Kidney (tissue), 14 donors: ENCODE results near the gene EXOC2. TPM values are rescaled to one million over a fixed set of nuclear protein-coding genes. Genes with fewer than 3 reads are reported as not detected.

Experiments used
- DNase-seq, 5 donors: peaks; one replicate each; pipeline ENCODE4 v3.0.0-alpha.2; 2013 to 2020
- FAIRE-seq: peaks from 2 replicates; lab custom pipeline; 2012; peaks lifted over from hg19 to GRCh38; lab: Jason Lieb, UNC
- H3K27ac ChIP-seq, 2 donors: one replicate each; pipeline ENCODE4 v1.7.0; 2013; ENCODE audit warnings: low read depth in 2 of 2, low read length in 2 of 2, inconsistent platforms in 1 of 2
- H3K27me3 ChIP-seq: one replicate; pipeline ENCODE4 v1.7.1; 2013; ENCODE audit warnings: low read length, inconsistent platforms; ENCODE audit not compliant: control insufficient read depth, insufficient read depth
- H3K36me3 ChIP-seq, 3 donors: one replicate each; pipeline versions ENCODE4 v1.7.0 to v1.7.1; 2013; ENCODE audit warnings: low read length in 3 of 3, control low read depth in 1 of 3, inconsistent platforms in 1 of 3; ENCODE audit not compliant: insufficient read depth in 3 of 3, control insufficient read depth in 2 of 3
- H3K4me1 ChIP-seq, 3 donors: one replicate each; pipeline versions ENCODE4 v1.7.0 to v1.7.1; 2013; ENCODE audit warnings: low read length in 3 of 3, inconsistent platforms in 1 of 3, low read depth in 1 of 3; ENCODE audit not compliant: control insufficient read depth in 2 of 3, insufficient read depth in 2 of 3
- H3K4me3 ChIP-seq, 3 donors: one replicate each; pipeline versions ENCODE4 v1.7.0 to v1.8.1; 2013; ENCODE audit warnings: low read length in 3 of 3, control low read depth in 1 of 3, inconsistent platforms in 1 of 3
- H3K9ac ChIP-seq, 3 donors: one replicate each; pipeline versions ENCODE4 v1.7.0 to v1.7.1; 2013; ENCODE audit warnings: low read length in 3 of 3, control low read depth in 1 of 3, inconsistent platforms in 1 of 3
- H3K9me3 ChIP-seq, 3 donors: one replicate each; pipeline versions ENCODE4 v1.7.0 to v1.7.1; 2013; ENCODE audit warnings: low read length in 3 of 3, control low read depth in 1 of 3, inconsistent platforms in 1 of 3; ENCODE audit not compliant: control insufficient read depth in 2 of 3, insufficient read depth in 1 of 3
- CTCF ChIP-seq: IDR thresholded peaks from 3 replicates; pipeline ENCODE4 v1.5.1; 2012; ENCODE audit warnings: mild to moderate bottlenecking, moderate library complexity, borderline replicate concordance; ENCODE audit not compliant: insufficient read depth; ENCODE audit errors: extremely low read depth
- intact Hi-C: fragments of 100-400 bp; cut with DNase I; formaldehyde crosslinking; loops from one replicate; pipeline ENCODE4 v1.11.1; 2022
- polyA plus RNA-seq: library from polyadenylated mRNA; stranded (reverse); fragments of 350-450 nt; fragmentation: Illumina TruSeq; extraction: RNeasy Lipid Tissue Mini Kit (QIAGEN cat#74804); gene quantifications from one replicate; pipeline ENCODE4 v1.2.3, GENCODE V29; 2014; ENCODE audit warnings: low read depth, low replicate concordance; ENCODE audit not compliant: insufficient read depth
- total RNA-seq: library from RNA; stranded (reverse); fragmentation: NEBNext Ultra II Directional; extraction: Animal tissue kit (Norgen Biotek cat#: 25700); gene quantifications from one replicate; pipeline ENCODE4 v1.2.1, GENCODE V29; 2021
- donor health status: control.
- donor health status: control.
- donor health status: control.
- donor health status: control.
- donor health status: control.
- donor health status: DM: yes; HTN: yes; CAD: no.
- donor health status: Normal renal cell carcinoma (clear cell type).

EXOC2 gene
- total and polyA plus RNA-seq, 2 donors from 2014 or later = 8.6 to 21.7 TPM

- Histone ChIP-seq H3K27me3 (no peaks in the 10 kb centered on the region), H3K4me1 (no peaks in the 10 kb centered on the region), H3K9me3 (no peaks in the 10 kb centered on the region), H3K36me3 (no peaks in the 10 kb centered on the region), H3K27ac (no peak overlapping the region), H3K9ac (no peak overlapping the region), H3K4me3 (no peak overlapping the region)
- no peak for TF ChIP-seq CTCF
- DNase-seq = no peak
- FAIRE-seq = no peak
- intact Hi-C loops = no loop called here
These were observed 238.6 kb downstream of the EXOC2 start for GRCh38 chr6:454148-454991.

- no peaks in the 10 kb centered on the region for H3K4me1 ChIP-seq
- no peak overlapping the region for H3K27ac ChIP-seq
- FAIRE-seq (no peak), DNase-seq (peak in 1 of 5 donors; percentile 51)
- no peak overlapping the region for H3K9ac ChIP-seq
- H3K27me3 ChIP-seq = no peaks in the 10 kb centered on the region
- intact Hi-C loops = no loop called here
- H3K4me3 ChIP-seq = no peak overlapping the region
- no peaks in the 10 kb centered on the region for H3K36me3 ChIP-seq
- no peak for TF ChIP-seq CTCF
- no peaks in the 10 kb centered on the region for H3K9me3 ChIP-seq
These were observed 239.8 kb downstream of the EXOC2 start for GRCh38 chr6:453152-453551.

GRCh38 chr6:452301-453067, 240.5 kb downstream of the EXOC2 start:
- Histone ChIP-seq H3K4me1 (no peaks in the 10 kb centered on the region), H3K9me3 (no peaks in the 10 kb centered on the region), H3K27ac (no peak overlapping the region), H3K27me3 (no peaks in the 10 kb centered on the region), H3K4me3 (no peak overlapping the region), H3K9ac (no peak overlapping the region), H3K36me3 (no peaks in the 10 kb centered on the region)
- DNase-seq (peak in 1 of 5 donors; percentile 30), FAIRE-seq (no peak)
- intact Hi-C loops = no loop called here
- TF ChIP-seq CTCF = no peak
